ENCODE results near the gene OR4C11.

DNA sequence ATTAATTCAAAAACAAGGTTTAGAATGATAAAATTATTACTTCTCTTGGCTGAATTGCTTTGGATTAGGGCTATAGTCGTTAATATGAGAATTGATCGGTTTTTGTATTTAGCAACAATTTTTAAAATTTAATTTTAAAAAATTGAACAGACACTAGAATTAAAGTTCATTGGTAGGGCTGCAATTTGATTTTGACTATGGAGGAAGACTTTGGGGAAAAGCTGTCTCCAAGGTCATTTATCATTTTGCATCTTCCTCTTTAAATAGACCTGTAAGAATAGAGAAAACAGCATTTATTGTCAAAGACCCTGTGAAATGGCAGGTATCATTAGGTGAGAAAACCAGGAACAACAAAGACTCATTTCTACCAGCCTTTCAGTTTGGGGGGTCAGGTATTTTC, 40.6 kb upstream of the OR4C11 start, which contains the start of gene OR4S2:
- TF ChIP-seq, protein P1, sequence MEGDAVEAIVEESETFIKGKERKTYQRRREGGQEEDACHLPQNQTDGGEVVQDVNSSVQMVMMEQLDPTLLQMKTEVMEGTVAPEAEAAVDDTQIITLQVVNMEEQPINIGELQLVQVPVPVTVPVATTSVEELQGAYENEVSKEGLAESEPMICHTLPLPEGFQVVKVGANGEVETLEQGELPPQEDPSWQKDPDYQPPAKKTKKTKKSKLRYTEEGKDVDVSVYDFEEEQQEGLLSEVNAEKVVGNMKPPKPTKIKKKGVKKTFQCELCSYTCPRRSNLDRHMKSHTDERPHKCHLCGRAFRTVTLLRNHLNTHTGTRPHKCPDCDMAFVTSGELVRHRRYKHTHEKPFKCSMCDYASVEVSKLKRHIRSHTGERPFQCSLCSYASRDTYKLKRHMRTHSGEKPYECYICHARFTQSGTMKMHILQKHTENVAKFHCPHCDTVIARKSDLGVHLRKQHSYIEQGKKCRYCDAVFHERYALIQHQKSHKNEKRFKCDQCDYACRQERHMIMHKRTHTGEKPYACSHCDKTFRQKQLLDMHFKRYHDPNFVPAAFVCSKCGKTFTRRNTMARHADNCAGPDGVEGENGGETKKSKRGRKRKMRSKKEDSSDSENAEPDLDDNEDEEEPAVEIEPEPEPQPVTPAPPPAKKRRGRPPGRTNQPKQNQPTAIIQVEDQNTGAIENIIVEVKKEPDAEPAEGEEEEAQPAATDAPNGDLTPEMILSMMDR (IDR thresholded peaks at IDR 0.05), result no peak
- TF ChIP-seq POLR2A (IDR thresholded peaks at IDR 0.05), result no peak
